ENCODE measurements around the gene KRT76.
"Not testable (repeated sequence)": the region's sequence is repeated elsewhere in the genome, so short reads cannot be mapped to it uniquely, and the experiment has no call there.

The KRT76 gene

GRCh38 chr12:52754135-52754534, 23.0 kb downstream of the KRT76 start:
- no peak for DNase-seq (ENCODE audit: low read depth, low spot score)
- in situ Hi-C loops (cut with HindIII; ENCODE audit: low sequenced_read_pairs) = no loop called here
- H3K4me3 ChIP-seq (ENCODE audit: low read depth, low read length) = no peak overlapping the region
- TF ChIP-seq CTCF (IDR thresholded peaks at IDR 0.05; ENCODE audit: low read depth, low read length) = no peak

GRCh38 chr12:52753283-52753682, 23.9 kb downstream of the KRT76 start:
- no peak for DNase-seq (ENCODE audit: low read depth, low spot score)
- in situ Hi-C loops (cut with HindIII; ENCODE audit: low sequenced_read_pairs) = no loop called here
- TF ChIP-seq CTCF (IDR thresholded peaks at IDR 0.05; ENCODE audit: low read depth, low read length) = no peak
- no peak overlapping the region for H3K4me3 ChIP-seq (ENCODE audit: low read depth, low read length)

GRCh38 chr12:52752516-52752915, 24.6 kb downstream of the KRT76 start:
- DNase-seq (ENCODE audit: low read depth, low spot score) = no peak
- in situ Hi-C loops (cut with HindIII; ENCODE audit: low sequenced_read_pairs) = no loop called here
- TF ChIP-seq CTCF (IDR thresholded peaks at IDR 0.05; ENCODE audit: low read depth, low read length) = no peak
- H3K4me3 ChIP-seq (ENCODE audit: low read depth, low read length) = no peak overlapping the region

GRCh38 chr12:52751795-52752194, 25.4 kb downstream of the KRT76 start:
- no peak overlapping the region for H3K4me3 ChIP-seq (ENCODE audit: low read depth, low read length)
- no peak for TF ChIP-seq CTCF (IDR thresholded peaks at IDR 0.05; ENCODE audit: low read depth, low read length)
- in situ Hi-C loops (cut with HindIII; ENCODE audit: low sequenced_read_pairs) = no loop called here
- DNase-seq (ENCODE audit: low read depth, low spot score) = no peak

GRCh38 chr12:52750532-52750931, 26.6 kb downstream of the KRT76 start:
- in situ Hi-C loops (cut with HindIII; ENCODE audit: low sequenced_read_pairs); H3K4me3 ChIP-seq (ENCODE audit: low read depth, low read length): not testable (repeated sequence)

GRCh38 chr12:52749827-52750226, 27.3 kb downstream of the KRT76 start:
- no peak overlapping the region for H3K4me3 ChIP-seq (ENCODE audit: low read depth, low read length)
- in situ Hi-C loops (cut with HindIII; ENCODE audit: low sequenced_read_pairs) = no loop called here
- DNase-seq (ENCODE audit: low read depth, low spot score) = no peak
- no peak for TF ChIP-seq CTCF (IDR thresholded peaks at IDR 0.05; ENCODE audit: low read depth, low read length)

More at GRCh38 chr12:52750532-52750931, 26.6 kb downstream of the KRT76 start:
- DNase-seq (ENCODE audit: low read depth, low spot score) = not testable (repeated sequence)

- no peak overlapping the region for H3K4me3 ChIP-seq (ENCODE audit: low read depth, low read length)
- in situ Hi-C loops (cut with HindIII; ENCODE audit: low sequenced_read_pairs) = no loop called here
- TF ChIP-seq CTCF (IDR thresholded peaks at IDR 0.05; ENCODE audit: low read depth, low read length) = no peak
- DNase-seq (ENCODE audit: low read depth, low spot score) = no peak
Measured at GRCh38 chr12:52748578-52748977, 28.6 kb downstream of the KRT76 start.
